PC-9 (cell line): ENCODE data around the gene EYS. TPM values are rescaled to one million over a fixed set of nuclear protein-coding genes. Genes with fewer than 3 reads are reported as not detected.

Source experiments
- BruUV-seq: library from RNA; stranded (reverse); fragments of 400-500 nt; replicated peaks from 2 replicates; lab custom pipeline; 2021; lab: Mats Ljungman, UMichigan
- CTCF ChIA-PET: fragments of 300-600 bp; sonication (Branson Sonifier 250); formaldehyde crosslinking; loops from one replicate; lab custom pipeline; 2022; ENCODE audit warnings: antibody characterized with exemption; lab: Charles Lee
- POLR2A ChIA-PET: fragments of 300-600 bp; sonication (Branson Sonifier 250); formaldehyde crosslinking; loops from one replicate; lab custom pipeline; 2022; ENCODE audit warnings: antibody characterized with exemption; ENCODE audit not compliant: unreplicated experiment; lab: Charles Lee
- DNase-seq, 2 experiments: peaks; one replicate each; pipeline versions ENCODE4 v3.0.0 to v3.0.0-alpha.2; 2015 to 2022; ENCODE audit warnings: mixed read lengths in 1 of 2
- H2AFZ ChIP-seq: fragments of 200-600 bp; sonication (generic); 2 replicates; pipeline ENCODE4 v1.8.1; 2017; ENCODE audit warnings: antibody characterized with exemption
- H3F3A ChIP-seq: fragments of 200-600 bp; sonication (generic); 2 replicates; pipeline ENCODE4 v1.8.1; 2017; ENCODE audit warnings: antibody characterized with exemption, mild to moderate bottlenecking, low read depth; ENCODE audit not compliant: insufficient read depth
- H3K27ac ChIP-seq: fragments of 200-600 bp; sonication (generic); 2 replicates; pipeline ENCODE4 v1.6.1; 2016; ENCODE audit warnings: mixed run types
- H3K27me3 ChIP-seq: fragments of 200-600 bp; sonication (generic); 2 replicates; pipeline ENCODE4 v1.6.1; 2016; ENCODE audit warnings: low read depth, mixed run types; ENCODE audit not compliant: insufficient read depth
- H3K36me3 ChIP-seq: fragments of 200-600 bp; sonication (generic); 2 replicates; pipeline ENCODE4 v1.6.1; 2016; ENCODE audit warnings: low read depth, mixed run types
- H3K4me1 ChIP-seq: fragments of 200-600 bp; sonication (generic); replicated peaks from 2 replicates; pipeline ENCODE4 v1.6.1; 2016; ENCODE audit warnings: mixed run types; ENCODE audit not compliant: insufficient read depth
- H3K4me2 ChIP-seq: fragments of 200-600 bp; sonication (generic); 2 replicates; pipeline ENCODE4 v1.6.1; 2017; ENCODE audit warnings: mixed run types
- H3K4me3 ChIP-seq: fragments of 200-600 bp; sonication (generic); 2 replicates; pipeline ENCODE4 v1.6.1; 2016; ENCODE audit warnings: mixed run types
- H3K79me2 ChIP-seq: fragments of 200-600 bp; sonication (generic); 2 replicates; pipeline ENCODE4 v1.6.1; 2017; ENCODE audit warnings: low read depth, mixed run types
- H3K9me2 ChIP-seq: fragments of 200-600 bp; sonication (generic); 2 replicates; pipeline ENCODE4 v1.8.1; 2017; ENCODE audit warnings: mild to moderate bottlenecking; ENCODE audit not compliant: insufficient read depth
- H3K9me3 ChIP-seq: fragments of 200-600 bp; sonication (generic); 2 replicates; pipeline ENCODE4 v1.8.1; 2016; ENCODE audit warnings: low read depth; ENCODE audit not compliant: insufficient read depth
- H4K20me1 ChIP-seq: fragments of 200-600 bp; sonication (generic); 2 replicates; pipeline ENCODE4 v1.8.1; 2017; ENCODE audit not compliant: insufficient read depth
- CTCF ChIP-seq: fragments of 200-600 bp; sonication (generic); conservative IDR thresholded peaks from 2 replicates; pipeline ENCODE4 v1.6.1; 2017; ENCODE audit warnings: mixed run types, antibody characterized with exemption, mild to moderate bottlenecking, moderate library complexity
- EZH2 ChIP-seq: fragments of 200-600 bp; sonication (generic); IDR thresholded peaks from 2 replicates; pipeline ENCODE4 v1.8.0; 2017; ENCODE audit warnings: antibody characterized with exemption, low read depth
- intact Hi-C: fragments of 100-400 bp; cut with micrococcal nuclease; formaldehyde crosslinking; loops from one replicate; pipeline ENCODE4 v1.10.0; 2022; ENCODE audit not compliant: unreplicated experiment
- total RNA-seq: library from RNA; stranded (reverse); gene quantifications from 2 replicates; pipeline ENCODE4 v1.2.3, GENCODE V29; 2021

The EYS gene
- total RNA-seq, 1 experiment from 2014 or later = not detected

- Histone ChIP-seq H3K4me2 (no peak overlapping the region), H3K36me3 (no peaks in the 10 kb centered on the region), H3K9me2 (no peaks in the 10 kb centered on the region), H3K27ac (no peak overlapping the region), H3F3A (no peaks in the 10 kb centered on the region), H3K4me3 (no peak overlapping the region), H3K4me1 (no peaks in the 10 kb centered on the region), H3K79me2 (no peaks in the 10 kb centered on the region), H3K27me3 (no peaks in the 10 kb centered on the region), H2AFZ (no peak overlapping the region), H4K20me1 (no peaks in the 10 kb centered on the region), H3K9me3 (no peaks in the 10 kb centered on the region; the same call in 1 of the 2 replicates)
- POLR2A ChIA-PET = no interaction called here
- TF ChIP-seq CTCF (no peak), EZH2 (no peak)
- CTCF ChIA-PET = interaction anchor here (0.7 kb wide), 1 partner anchor 79 kb away, joined by 4 read pairs; no protein-coding TSS in a partner anchor
- intact Hi-C loops = no loop called here
- DNase-seq = no peak
- no TSS peak for BruUV-seq
Measured at GRCh38 chr6:64504503-64504902, 1202.5 kb downstream of the EYS start.

GRCh38 chr6:64502801-64503200 lies 1204.2 kb downstream of the EYS start:
- BruUV-seq = no TSS peak
- no peak for DNase-seq

GRCh38 chr6:64497634-64498033 lies 1209.4 kb downstream of the EYS start:
- H3K4me1 ChIP-seq = no peaks in the 10 kb centered on the region
- intact Hi-C loops = no loop called here
- H3K4me2 ChIP-seq = no peak overlapping the region
- H3K36me3 ChIP-seq = no peaks in the 10 kb centered on the region
- no peak overlapping the region for H3K4me3 ChIP-seq
- H3K27me3 ChIP-seq = no peaks in the 10 kb centered on the region
- H3K9me2 ChIP-seq = no peaks in the 10 kb centered on the region
- H3K27ac ChIP-seq = no peak overlapping the region
- POLR2A ChIA-PET = no interaction called here
- no TSS peak for BruUV-seq
- CTCF ChIA-PET = no interaction called here
- H4K20me1 ChIP-seq = no peaks in the 10 kb centered on the region
- no peak for DNase-seq
- TF ChIP-seq CTCF (no peak), EZH2 (no peak)
- H3K9me3 ChIP-seq = no peaks in the 10 kb centered on the region
- H3F3A ChIP-seq = no peaks in the 10 kb centered on the region
- no peaks in the 10 kb centered on the region for H3K79me2 ChIP-seq
- H2AFZ ChIP-seq = no peak overlapping the region

More at GRCh38 chr6:64502801-64503200, 1204.2 kb downstream of the EYS start:
- Histone ChIP-seq H3K27ac (no peak overlapping the region), H3K79me2 (no peaks in the 10 kb centered on the region), H3K27me3 (no peaks in the 10 kb centered on the region), H3K4me2 (no peak overlapping the region), H3F3A (no peaks in the 10 kb centered on the region), H2AFZ (no peak overlapping the region), H3K36me3 (no peaks in the 10 kb centered on the region), H3K9me2 (no peaks in the 10 kb centered on the region), H3K4me3 (no peak overlapping the region), H3K4me1 (no peaks in the 10 kb centered on the region), H3K9me3 (no peaks in the 10 kb centered on the region; the same call in 1 of the 2 replicates), H4K20me1 (no peaks in the 10 kb centered on the region)
- no peak for TF ChIP-seq EZH2
- ChIA-PET POLR2A (no interaction called here), CTCF (no interaction called here)
- intact Hi-C loops = no loop called here

DNA sequence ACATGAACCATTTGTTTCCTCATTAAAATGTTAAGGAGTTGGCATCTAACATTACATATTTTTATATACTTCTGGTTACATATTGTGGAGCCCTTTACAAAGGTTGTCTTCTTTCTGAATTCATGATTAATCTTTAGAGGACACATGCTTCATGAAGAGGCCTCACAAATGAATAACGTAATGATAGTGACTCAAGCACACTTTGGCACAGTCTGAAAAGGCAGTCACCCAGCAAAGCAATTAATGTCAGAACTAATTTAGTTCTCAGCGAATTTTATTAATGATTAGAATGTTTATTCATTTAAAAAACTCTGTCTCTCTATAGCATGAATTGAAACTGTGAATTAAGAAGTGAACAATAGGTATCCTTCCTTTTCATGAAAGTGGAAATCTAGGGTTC lies 1217.3 kb downstream of the EYS start:
- no peak overlapping the region for H3K4me3 ChIP-seq
- no peak overlapping the region for H3K4me2 ChIP-seq
- BruUV-seq = no TSS peak
- DNase-seq = no peak
- TF ChIP-seq CTCF = no peak
- no peak for TF ChIP-seq EZH2
- CTCF ChIA-PET = no interaction called here
- no peak overlapping the region for H2AFZ ChIP-seq
- POLR2A ChIA-PET = no interaction called here
- intact Hi-C loops = no loop called here
- no peaks in the 10 kb centered on the region for H3K27me3 ChIP-seq
- no peak overlapping the region for H3K27ac ChIP-seq
- no peaks in the 10 kb centered on the region for H3K9me3 ChIP-seq
- no peaks in the 10 kb centered on the region for H3K36me3 ChIP-seq
- no peaks in the 10 kb centered on the region for H4K20me1 ChIP-seq
- no peaks in the 10 kb centered on the region for H3F3A ChIP-seq
- no peaks in the 10 kb centered on the region for H3K4me1 ChIP-seq
- H3K9me2 ChIP-seq = no peaks in the 10 kb centered on the region
- H3K79me2 ChIP-seq = no peaks in the 10 kb centered on the region
